ENCODE data around the gene PLXDC2.

- no peak for TF ChIP-seq GATA1 (IDR thresholded peaks at IDR 0.05; ENCODE audit: low read depth, low read length)
- TF ChIP-seq POLR2A (IDR thresholded peaks at IDR 0.05; ENCODE audit: low read length) = no peak
These were observed 6.8 kb upstream of the PLXDC2 start for GRCh38 chr10:19809481-19809880.

Data from erythroblast (primary cell).